HK-2 (cell line): ENCODE measurements around the gene THSD7B.

Source experiments
- DNase-seq: peaks from one replicate; pipeline ENCODE4 v3.0.0-alpha.2; 2018; ENCODE audit not compliant: unreplicated experiment

THSD7B gene

DNA sequence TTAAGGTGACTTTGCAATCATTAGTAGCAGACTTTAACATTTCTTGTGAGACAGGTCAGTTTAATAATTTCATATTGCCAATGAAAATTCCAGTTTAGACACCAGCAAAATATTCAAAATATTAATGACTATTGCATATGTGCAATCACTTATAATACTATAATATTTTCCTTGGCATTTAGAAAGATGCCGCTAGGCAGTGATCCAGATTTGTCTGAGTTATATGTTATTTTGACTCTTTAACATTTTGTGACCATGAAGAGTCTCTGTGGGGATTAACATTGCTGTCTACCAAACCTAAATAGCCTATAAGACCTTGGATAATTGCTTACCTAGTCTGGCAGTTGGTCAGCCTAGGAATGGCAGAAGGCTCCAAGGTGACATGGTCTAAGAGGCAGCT is 389.6 kb downstream of the THSD7B start:
- no peak for DNase-seq

- DNase-seq: no peak
Observed at GRCh38 chr2:137155356-137156104, 390.2 kb downstream of the THSD7B start.

GRCh38 chr2:137156221-137156844 is 391.0 kb downstream of the THSD7B start:
- DNase-seq: no peak

DNA sequence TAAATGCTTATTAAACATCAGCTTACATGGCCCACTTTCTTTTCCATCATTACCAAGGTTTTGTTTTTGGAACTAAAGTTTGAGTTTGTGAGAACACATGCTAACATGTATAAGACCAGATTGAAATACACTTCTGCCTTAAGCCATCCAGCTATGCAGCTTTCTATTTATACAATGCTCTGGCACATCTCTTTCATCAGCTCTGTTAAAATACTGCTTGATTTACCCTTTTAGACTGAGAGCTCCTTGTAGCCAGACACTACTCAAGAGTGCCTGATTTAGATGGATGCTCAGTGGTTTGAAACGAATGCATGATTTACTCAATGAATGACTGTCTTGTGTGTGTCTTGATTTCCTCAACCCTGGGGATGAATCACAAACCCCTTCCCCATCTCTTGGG is 392.5 kb downstream of the THSD7B start:
- DNase-seq: no peak

DNA sequence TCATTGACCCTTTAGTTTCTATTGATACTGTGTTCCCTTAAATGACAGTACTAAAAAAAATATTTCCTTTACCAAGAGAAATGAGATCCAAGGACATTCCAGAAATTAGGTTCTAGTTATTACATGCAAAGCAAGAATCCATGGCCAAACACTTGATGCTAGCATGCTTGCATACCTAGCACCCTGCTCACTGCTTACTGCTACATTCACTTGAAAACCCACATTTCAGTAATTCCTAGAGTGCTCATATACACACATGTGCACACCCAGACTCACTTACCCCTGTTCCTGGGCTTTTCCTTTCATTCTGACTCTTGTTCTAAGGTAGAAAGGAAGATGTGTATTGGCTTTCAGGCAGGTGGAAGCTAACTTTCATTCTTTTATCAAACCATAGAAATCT is 395.9 kb downstream of the THSD7B start:
- no peak for DNase-seq

GRCh38 chr2:137165968-137166367 is 400.6 kb downstream of the THSD7B start:
- DNase-seq: no peak

DNA sequence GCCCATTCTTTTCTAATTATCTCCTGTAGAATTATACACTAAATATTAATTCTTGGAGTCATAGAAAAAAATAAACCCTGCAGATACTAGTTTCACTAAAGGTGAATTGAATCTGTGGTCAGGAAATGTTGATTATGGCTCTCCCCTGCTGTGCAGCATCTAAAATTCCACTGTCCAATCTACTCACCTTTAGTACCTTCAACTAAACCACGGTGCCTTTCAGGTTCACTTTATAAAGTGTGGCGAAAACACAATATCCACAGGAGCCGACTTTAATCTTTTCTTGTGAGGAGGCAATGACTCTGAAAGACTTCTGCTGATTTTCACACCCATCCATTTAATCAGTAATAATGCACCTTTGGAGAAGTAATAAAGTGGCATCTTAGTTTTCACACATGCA is 402.3 kb downstream of the THSD7B start:
- DNase-seq: no peak

GRCh38 chr2:137168552-137168951 is 403.2 kb downstream of the THSD7B start:
- no peak for DNase-seq

DNA sequence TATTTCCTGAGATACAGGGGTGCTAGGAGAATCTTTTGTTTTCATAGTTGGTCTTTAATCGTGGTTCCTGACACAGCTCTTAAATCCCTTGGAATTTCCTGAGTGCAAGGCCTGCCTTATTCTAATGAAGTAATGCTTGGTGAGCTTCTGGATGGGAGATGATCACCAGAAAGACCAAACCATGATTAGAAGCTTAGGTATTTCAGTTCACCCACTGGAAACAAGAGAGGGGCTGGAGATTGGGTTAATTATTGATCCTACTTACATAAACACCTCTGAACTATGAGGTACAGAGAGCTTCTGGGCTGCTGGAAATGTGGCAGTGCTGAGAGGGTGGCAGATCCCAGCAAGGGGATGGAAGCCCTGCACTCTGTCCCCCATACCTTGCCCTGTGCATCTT is 406.8 kb downstream of the THSD7B start:
- DNase-seq: peak; percentile 44

DNA sequence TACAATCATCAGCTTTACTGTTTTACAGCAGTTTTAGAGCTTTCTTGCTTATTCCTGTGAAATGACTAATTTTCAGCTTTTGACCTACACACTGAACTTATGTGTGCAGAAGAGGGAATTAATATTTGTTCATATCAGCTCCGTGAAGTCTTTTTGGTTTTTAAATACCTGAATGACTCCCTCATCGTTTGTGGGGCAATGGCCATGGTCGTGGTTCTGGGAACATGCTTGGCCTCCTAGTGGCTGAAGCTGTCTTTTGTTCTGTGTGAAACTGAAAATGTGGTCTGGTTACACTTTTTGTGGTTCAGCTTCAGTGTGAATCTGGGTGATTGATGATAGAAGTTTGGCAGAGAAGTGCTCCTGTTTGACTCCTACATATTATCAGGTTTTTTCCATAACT is 408.1 kb downstream of the THSD7B start:
- peak; percentile 54 for DNase-seq

DNA sequence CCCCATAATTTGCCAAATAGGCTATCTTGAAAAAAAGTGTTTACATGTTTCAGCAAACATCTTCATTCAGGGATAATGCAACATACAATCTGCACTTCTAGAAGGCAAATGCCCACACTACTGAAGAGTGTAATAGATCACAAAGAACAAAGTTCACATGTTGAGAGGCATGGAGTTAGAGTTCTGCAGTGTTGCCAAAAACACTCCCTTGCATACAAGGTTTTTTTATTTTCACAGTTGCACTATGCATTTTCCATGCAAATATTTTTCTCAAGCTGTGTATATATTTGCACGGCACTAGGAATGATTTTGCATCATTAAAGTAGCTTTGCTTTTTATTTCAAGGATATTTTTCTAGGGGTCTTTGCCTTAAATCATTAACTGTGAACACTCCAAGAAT is 409.9 kb downstream of the THSD7B start:
- DNase-seq: no peak

- no peak for DNase-seq
Observed at GRCh38 chr2:137178951-137179377, 413.6 kb downstream of the THSD7B start.

GRCh38 chr2:137179542-137179941 is 414.2 kb downstream of the THSD7B start:
- DNase-seq: no peak

GRCh38 chr2:137180012-137180411 is 414.7 kb downstream of the THSD7B start:
- no peak for DNase-seq

DNA sequence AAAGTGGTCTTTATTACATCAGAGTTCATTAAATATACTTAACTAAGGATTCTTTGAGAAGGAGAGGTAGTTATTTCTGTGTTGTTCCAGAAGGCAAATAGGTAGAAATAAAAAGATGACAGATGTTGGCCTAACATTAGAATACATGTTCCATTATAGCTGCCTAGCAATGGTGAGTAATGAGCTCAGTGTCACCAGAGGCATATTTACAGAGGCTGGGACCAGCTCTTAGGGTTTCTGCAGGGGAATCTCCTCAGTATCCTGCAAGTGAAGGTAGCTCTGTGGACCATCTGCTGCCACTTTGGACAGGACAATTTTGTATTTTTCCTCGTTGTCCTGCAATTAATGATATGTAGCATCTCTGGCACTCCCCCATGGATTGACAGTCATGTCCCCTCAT is 416.0 kb downstream of the THSD7B start:
- no peak for DNase-seq

- no peak for DNase-seq
Observed at GRCh38 chr2:137182071-137182470, 416.7 kb downstream of the THSD7B start.

- DNase-seq: no peak
Observed at GRCh38 chr2:137183206-137183898, 418.0 kb downstream of the THSD7B start.

GRCh38 chr2:137185378-137186078 is 420.2 kb downstream of the THSD7B start:
- DNase-seq: no peak

- no peak for DNase-seq
Observed at GRCh38 chr2:137187216-137187615, 421.9 kb downstream of the THSD7B start.

- DNase-seq: no peak
Observed at GRCh38 chr2:137190411-137191195, 425.3 kb downstream of the THSD7B start.
